OCI-LY7 (cell line): ENCODE measurements around the gene VEZF1.

ENCODE experiments used
- CTCF ChIP-seq: fragments of 200-600 bp; sonication (generic); conservative IDR thresholded peaks from 2 replicates; pipeline ENCODE4 v1.5.1; 2014; ENCODE audit warnings: mild to moderate bottlenecking, antibody characterized with exemption, low read length, moderate library complexity, mixed read lengths
- EZH2phosphoT487 ChIP-seq: fragments of 200-600 bp; sonication (generic); IDR thresholded peaks from 2 replicates; pipeline ENCODE4 v1.6.1; 2018; ENCODE audit warnings: low read depth, borderline replicate concordance, mild to moderate bottlenecking, mixed run types, antibody characterized with exemption, low read length, moderate library complexity, mixed read lengths

GRCh38 chr17:57948555-57949420 lies 39.3 kb downstream of the VEZF1 start:
- TF ChIP-seq CTCF (0 out of 2 replicates have a peak, but pooled peaks have one; percentile 12), EZH2phosphoT487 (no peak)
